Activated naive CD8-positive, alpha-beta T cell (primary cell): ENCODE results near the gene IGLL1.
"Not testable (repeated sequence)": the region's sequence is repeated elsewhere in the genome, so short reads cannot be mapped to it uniquely, and the experiment has no call there.

Experiments
- H3K27ac Mint-ChIP-seq: one replicate; pipeline ENCODE4 v1.8.0; 2021; ENCODE audit warnings: mixed read lengths
- H3K27me3 Mint-ChIP-seq: one replicate; pipeline ENCODE4 v1.8.0; 2021; ENCODE audit warnings: mixed read lengths
- H3K36me3 Mint-ChIP-seq: one replicate; pipeline ENCODE4 v1.8.0; 2021; ENCODE audit warnings: mixed read lengths
- H3K4me1 Mint-ChIP-seq: one replicate; pipeline ENCODE4 v1.8.0; 2021; ENCODE audit warnings: low read depth, mixed read lengths
- H3K4me3 Mint-ChIP-seq: one replicate; pipeline ENCODE4 v1.8.0; 2021; ENCODE audit warnings: mild to moderate bottlenecking, mixed read lengths
- H3K9me3 Mint-ChIP-seq: one replicate; pipeline ENCODE4 v1.8.0; 2021; ENCODE audit warnings: low read depth, mixed read lengths

The IGLL1 gene

DNA sequence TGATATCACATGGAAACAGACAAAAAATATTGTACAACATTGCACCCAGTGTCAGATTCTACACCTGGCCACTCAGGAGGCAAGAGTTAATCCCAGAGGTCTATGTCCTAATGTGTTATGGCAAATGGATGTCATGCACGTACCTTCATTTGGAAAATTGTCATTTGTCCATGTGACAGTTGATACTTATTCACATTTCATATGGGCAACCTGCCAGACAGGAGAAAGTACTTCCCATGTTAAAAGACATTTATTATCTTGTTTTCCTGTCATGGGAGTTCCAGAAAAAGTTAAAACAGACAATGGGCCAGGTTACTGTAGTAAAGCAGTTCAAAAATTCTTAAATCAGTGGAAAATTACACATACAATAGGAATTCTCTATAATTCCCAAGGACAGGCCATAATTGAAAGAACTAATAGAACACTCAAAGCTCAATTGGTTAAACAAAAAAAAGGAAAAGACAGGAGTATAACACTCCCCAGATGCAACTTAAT is 36.5 kb downstream of the IGLL1 start:
- not testable (repeated sequence) for H3K27ac Mint-ChIP-seq, H3K27me3 Mint-ChIP-seq, H3K9me3 Mint-ChIP-seq, H3K36me3 Mint-ChIP-seq, H3K4me3 Mint-ChIP-seq, H3K4me1 Mint-ChIP-seq

DNA sequence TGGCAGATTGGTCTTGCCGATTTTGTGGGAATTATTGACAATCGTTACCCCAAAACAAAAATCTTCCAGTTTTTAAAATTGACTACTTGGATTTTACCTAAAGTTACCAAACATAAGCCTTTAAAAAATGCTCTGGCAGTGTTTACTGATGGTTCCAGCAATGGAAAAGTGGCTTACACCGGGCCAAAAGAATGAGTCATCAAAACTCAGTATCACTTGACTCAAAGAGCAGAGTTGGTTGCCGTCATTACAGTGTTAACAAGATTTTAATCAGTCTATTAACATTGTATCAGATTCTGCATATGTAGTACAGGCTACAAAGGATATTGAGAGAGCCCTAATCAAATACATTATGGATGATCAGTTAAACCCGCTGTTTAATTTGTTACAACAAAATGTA is 37.2 kb downstream of the IGLL1 start:
- Mint-ChIP-seq H3K27ac (no peak overlapping the region), H3K9me3 (no peaks in the 10 kb centered on the region)

DNA sequence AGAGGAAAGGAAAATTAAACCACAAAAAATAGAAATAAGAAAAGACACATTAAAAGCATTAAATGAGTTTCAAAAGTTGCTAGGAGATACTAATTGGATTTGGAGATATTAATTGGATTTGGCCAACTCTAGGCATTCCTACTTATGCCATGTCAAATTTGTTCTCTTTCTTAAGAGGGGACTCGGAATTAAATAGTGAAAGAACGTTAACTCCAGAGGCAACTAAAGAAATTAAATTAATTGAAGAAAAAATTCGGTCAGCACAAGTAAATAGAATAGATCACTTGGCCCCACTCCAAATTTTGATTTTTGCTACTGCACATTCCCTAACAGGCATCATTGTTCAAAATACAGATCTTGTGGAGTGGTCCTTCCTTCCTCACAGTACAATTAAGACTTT is 37.7 kb downstream of the IGLL1 start:
- not testable (repeated sequence) for H3K9me3 Mint-ChIP-seq, H3K4me3 Mint-ChIP-seq, H3K4me1 Mint-ChIP-seq, H3K27me3 Mint-ChIP-seq, H3K27ac Mint-ChIP-seq, H3K36me3 Mint-ChIP-seq

More for the DNA sequence above, 37.2 kb downstream of the IGLL1 start:
- Mint-ChIP-seq H3K4me1 (peaks cover 6% of the 10 kb centered on the region), H3K27me3 (no peaks in the 10 kb centered on the region), H3K4me3 (no peak overlapping the region), H3K36me3 (no peaks in the 10 kb centered on the region)

DNA sequence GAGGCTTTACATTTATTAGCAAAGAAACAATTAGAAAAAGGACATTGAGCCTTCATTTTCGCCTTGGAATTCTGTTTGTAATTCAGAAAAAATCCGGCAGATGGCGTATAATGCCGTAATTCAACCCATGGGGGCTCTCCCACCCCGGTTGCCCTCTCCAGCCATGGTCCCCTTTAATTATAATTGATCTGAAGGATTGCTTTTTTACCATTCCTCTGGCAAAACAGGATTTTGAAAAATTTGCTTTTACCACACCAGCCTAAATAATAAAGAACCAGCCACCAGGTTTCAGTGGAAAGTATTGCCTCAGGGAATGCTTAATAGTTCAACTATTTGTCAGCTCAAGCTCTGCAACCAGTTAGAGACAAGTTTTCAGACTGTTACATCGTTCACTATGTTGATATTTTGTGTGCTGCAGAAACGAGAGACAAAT is 38.2 kb downstream of the IGLL1 start:
- H3K27me3 Mint-ChIP-seq, H3K9me3 Mint-ChIP-seq: not testable (repeated sequence)

DNA sequence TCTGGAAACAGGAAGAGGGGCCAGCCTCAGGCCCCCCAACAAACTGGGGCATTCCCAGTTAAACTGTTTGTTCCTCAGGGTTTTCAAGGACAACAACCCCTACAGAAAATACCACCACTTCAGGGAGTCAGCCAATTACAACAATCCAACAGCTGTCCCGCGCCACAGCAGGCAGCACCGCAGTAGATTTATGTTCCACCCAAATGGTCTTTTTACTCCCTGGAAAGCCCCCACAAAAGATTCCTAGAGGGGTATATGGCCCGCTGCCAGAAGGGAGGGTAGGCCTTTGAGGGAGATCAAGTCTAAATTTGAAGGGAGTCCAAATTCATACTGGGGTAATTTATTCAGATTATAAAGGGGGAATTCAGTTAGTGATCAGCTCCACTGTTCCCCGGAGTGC is 39.3 kb downstream of the IGLL1 start:
- H3K9me3 Mint-ChIP-seq, H3K4me1 Mint-ChIP-seq, H3K27ac Mint-ChIP-seq, H3K4me3 Mint-ChIP-seq, H3K27me3 Mint-ChIP-seq, H3K36me3 Mint-ChIP-seq: not testable (repeated sequence)

More for the DNA sequence above, 38.2 kb downstream of the IGLL1 start:
- not testable (repeated sequence) for H3K27ac Mint-ChIP-seq, H3K4me3 Mint-ChIP-seq, H3K4me1 Mint-ChIP-seq, H3K36me3 Mint-ChIP-seq

DNA sequence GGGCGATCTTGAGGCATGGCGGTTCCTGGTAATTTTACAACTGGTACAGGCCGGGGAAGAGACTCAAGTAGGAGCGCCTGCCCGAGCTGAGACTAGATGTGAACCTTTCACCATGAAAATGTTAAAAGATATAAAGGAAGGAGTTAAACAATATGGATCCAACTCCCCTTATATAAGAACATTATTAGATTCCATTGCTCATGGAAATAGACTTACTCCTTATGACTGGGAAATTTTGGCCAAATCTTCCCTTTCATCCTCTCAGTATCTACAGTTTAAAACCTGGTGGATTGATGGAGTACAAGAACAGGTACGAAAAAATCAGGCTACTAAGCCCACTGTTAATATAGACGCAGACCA is 40.3 kb downstream of the IGLL1 start:
- H3K36me3 Mint-ChIP-seq, H3K27ac Mint-ChIP-seq, H3K4me1 Mint-ChIP-seq, H3K27me3 Mint-ChIP-seq, H3K9me3 Mint-ChIP-seq: not testable (repeated sequence)
- H3K4me3 Mint-ChIP-seq, result peak overlapping the region; percentile 56

DNA sequence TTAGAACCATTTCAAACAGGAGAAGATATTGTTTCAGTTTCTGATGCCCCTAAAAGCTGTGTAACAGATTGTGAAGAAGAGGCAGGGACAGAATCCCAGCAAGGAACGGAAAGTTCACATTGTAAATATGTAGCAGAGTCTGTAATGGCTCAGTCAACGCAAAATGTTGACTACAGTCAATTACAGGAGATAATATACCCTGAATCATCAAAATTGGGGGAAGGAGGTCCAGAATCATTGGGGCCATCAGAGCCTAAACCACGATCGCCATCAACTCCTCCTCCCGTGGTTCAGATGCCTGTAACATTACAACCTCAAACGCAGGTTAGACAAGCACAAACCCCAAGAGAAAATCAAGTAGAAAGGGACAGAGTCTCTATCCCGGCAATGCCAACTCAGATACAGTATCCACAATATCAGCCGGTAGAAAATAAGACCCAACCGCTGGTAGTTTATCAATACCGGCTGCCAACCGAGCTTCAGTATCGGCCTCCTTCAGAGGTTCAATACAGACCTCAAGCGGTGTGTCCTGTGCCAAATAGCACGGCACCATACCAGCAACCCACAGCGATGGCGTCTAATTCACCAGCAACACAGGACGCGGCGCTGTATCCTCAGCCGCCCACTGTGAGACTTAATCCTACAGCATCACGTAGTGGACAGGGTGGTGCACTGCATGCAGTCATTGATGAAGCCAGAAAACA is 40.8 kb downstream of the IGLL1 start:
- H3K4me3 Mint-ChIP-seq, result peak overlapping the region; percentile 56
- no peaks in the 10 kb centered on the region for H3K9me3 Mint-ChIP-seq
- no peaks in the 10 kb centered on the region for H3K27me3 Mint-ChIP-seq
- H3K36me3 Mint-ChIP-seq, result no peaks in the 10 kb centered on the region
- H3K27ac Mint-ChIP-seq, result no peak overlapping the region
- H3K4me1 Mint-ChIP-seq, result peaks cover 6% of the 10 kb centered on the region

DNA sequence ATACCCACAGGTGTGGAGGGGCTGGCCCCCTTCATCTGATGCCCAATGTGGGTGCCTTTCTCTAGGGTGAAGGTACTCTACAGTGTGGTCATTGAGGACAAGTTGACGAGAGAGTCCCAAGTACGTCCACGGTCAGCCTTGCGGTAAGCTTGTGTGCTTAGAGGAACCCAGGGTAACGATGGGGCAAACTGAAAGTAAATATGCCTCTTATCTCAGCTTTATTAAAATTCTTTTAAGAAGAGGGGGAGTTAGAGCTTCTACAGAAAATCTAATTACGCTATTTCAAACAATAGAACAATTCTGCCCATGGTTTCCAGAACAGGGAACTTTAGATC is 41.4 kb downstream of the IGLL1 start:
- H3K9me3 Mint-ChIP-seq, H3K36me3 Mint-ChIP-seq, H3K27me3 Mint-ChIP-seq, H3K4me3 Mint-ChIP-seq, H3K27ac Mint-ChIP-seq, H3K4me1 Mint-ChIP-seq: not testable (repeated sequence)

DNA sequence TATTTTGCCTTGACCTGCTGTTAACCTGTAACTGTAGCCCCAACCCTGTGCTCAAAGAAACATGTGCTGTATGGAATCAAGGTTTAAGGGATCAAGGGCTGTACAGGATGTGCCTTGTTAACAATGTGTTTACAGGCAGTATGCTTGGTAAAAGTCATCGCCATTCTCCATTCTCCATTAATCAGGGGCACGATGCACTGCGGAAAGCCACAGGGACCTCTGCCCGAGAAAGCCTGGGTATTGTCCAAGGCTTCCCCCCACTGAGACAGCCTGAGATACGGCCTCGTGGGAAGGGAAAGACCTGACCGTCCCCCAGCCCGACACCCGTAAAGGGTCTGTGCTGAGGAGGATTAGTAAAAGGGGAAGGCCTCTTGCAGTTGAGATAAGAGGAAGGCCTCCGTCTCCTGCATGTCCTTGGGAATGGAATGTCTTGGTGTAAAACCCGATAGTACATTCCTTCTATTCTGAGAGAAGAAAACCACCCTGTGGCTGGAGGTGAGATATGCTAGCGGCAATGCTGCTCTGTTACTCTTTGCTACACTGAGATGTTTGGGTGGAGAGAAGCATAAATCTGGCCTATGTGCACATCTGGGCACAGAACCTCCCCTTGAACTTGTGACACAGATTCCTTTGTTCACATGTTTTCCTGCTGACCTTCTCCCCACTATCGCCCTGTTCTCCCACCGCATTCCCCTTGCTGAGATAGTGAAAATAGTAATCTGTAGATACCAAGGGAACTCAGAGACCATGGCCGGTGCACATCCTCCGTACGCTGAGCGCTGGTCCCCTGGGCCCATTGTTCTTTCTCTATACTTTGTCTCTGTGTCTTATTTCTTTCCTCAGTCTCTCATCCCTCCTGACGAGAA is 42.0 kb downstream of the IGLL1 start:
- not testable (repeated sequence) for H3K4me1 Mint-ChIP-seq, H3K9me3 Mint-ChIP-seq, H3K36me3 Mint-ChIP-seq, H3K27ac Mint-ChIP-seq, H3K27me3 Mint-ChIP-seq, H3K4me3 Mint-ChIP-seq

DNA sequence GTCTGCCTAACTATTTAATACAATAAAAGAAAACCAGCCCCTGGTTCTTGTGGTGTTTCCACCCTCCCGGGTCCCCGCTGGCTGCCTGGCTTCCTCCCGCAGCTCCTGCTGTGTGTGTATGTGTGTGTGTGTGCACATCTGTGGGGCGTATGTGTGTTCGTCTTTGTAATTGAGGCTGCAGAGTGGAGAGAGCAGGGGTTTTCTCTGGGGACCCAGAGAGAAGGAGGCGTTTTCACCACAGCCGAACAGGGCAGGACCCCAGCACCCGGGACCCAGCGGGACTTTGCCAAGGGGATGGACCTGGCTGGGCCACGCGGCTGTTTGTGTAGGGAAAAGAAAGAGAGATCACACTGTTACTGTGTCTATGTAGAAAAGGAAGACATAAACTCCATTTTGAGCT is 42.7 kb downstream of the IGLL1 start:
- H3K27ac Mint-ChIP-seq, result no peak overlapping the region
- H3K4me3 Mint-ChIP-seq, result no peak overlapping the region
- no peaks in the 10 kb centered on the region for H3K27me3 Mint-ChIP-seq
- H3K36me3 Mint-ChIP-seq, result no peaks in the 10 kb centered on the region
- H3K9me3 Mint-ChIP-seq, result no peaks in the 10 kb centered on the region
- H3K4me1 Mint-ChIP-seq, result peaks cover 6% of the 10 kb centered on the region

DNA sequence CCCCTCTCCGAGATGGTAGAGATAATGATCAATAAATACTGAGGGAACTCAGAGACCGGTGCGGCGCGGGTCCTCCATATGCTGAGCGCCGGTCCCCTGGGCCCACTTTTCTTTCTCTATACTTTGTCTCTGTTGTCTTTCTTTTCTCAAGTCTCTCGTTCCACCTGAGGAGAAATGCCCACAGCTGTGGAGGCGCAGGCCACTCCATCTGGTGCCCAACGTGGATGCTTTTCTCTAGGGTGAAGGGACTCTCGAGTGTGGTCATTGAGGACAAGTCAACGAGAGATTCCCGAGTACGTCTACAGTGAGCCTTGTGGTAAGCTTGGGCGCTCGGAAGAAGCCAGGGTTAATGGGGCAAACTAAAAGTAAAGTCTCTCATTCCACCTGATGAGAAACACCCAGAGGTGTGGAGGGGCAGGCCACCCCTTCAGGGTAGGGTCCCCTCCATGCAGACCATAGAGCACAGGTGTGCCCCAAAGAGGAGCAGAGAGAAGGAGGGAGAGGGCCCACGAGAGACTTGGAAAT is 43.2 kb downstream of the IGLL1 start:
- Mint-ChIP-seq H3K9me3 (no peaks in the 10 kb centered on the region), H3K4me1 (peaks cover 6% of the 10 kb centered on the region), H3K36me3 (no peaks in the 10 kb centered on the region), H3K27ac (no peak overlapping the region), H3K27me3 (no peaks in the 10 kb centered on the region), H3K4me3 (no peak overlapping the region)

DNA sequence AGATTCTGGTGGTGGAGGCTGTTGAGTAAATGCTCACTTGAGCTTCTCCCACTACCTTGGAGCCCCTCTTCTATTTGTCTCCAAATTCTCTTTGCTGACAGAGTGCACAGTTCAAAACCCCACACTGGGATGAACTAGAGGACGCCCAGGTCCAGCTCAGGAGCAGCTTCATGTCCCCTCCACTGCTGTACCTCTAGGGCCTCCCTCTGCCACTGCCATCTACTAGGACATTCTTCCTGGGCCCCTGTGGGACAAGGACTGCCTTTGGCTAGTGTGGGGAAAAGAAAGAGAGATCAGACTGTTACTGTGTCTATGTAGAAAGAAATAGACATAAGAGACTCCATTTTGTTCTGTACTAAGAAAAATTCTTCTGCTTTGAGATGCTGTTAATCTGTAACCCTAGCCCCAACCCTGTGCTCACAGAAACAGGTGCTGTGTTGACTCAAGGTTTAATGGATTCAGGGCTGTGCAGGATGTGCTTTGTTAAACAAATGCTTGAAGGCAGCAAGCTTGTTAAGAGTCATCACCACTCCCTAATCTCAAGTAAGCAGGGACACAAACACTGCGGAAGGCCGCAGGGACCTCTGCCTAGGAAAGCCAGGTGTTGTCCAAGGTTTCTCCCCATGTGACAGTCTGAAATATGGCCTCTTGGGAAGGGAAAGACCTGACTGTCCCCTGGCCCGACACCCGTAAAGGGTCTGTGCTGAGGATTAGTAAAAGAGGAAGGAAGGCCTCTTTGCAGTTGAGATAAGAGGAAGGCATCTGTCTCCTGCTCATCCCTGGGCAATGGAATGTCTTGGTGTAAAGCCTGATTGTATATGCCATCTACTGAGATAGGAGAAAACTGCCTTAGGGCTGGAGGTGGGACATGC is 44.1 kb downstream of the IGLL1 start:
- H3K27me3 Mint-ChIP-seq, H3K4me3 Mint-ChIP-seq, H3K9me3 Mint-ChIP-seq, H3K4me1 Mint-ChIP-seq, H3K36me3 Mint-ChIP-seq, H3K27ac Mint-ChIP-seq: not testable (repeated sequence)

DNA sequence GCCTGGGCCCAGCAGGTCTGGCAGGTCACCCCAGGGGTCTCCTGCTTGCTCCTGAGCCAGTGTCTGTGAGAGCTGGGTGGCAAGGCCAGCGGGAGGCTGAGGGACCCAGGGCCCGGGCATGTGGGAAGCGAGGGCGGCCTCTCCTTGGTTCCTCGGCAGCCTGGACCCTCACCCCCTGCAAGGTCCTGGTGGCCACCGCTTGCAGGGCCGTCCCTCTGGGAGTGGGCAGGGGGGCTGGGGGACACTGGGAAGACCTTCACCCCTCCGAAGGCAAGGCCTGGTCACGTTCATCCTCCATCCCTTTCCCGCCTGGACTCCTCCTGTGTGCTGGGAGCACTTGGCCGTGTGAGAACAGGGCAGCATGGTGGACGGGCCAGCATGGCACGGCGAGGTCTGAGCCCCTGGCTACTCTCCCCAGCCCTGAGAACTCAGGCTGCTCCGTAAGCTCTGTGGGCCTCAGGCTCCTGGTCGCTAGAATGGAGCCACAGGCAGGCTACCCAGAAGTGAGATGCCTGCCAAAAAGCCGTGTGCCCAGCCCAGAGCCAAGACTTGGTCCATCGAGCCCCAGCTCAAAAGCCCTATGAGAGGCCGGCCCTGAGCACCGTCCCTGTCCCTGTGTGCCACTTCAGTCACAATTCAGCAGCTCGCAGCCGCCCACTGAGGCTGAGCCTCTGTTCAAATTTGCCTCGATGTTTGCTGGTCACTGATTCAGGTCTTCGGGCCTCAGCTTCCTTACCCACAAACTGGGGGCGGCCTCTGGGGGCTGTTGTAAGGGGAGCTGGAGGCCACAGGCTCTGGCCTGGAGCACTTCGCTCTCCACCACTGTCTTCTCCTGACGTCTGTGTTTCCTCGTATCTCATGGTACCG is 45.0 kb downstream of the IGLL1 start:
- no peaks in the 10 kb centered on the region for H3K9me3 Mint-ChIP-seq
- peaks cover 2% of the 10 kb centered on the region for H3K27me3 Mint-ChIP-seq
- H3K4me3 Mint-ChIP-seq, result no peak overlapping the region
- H3K36me3 Mint-ChIP-seq, result no peaks in the 10 kb centered on the region
- H3K4me1 Mint-ChIP-seq, result peaks cover 6% of the 10 kb centered on the region
- H3K27ac Mint-ChIP-seq, result no peak overlapping the region

DNA sequence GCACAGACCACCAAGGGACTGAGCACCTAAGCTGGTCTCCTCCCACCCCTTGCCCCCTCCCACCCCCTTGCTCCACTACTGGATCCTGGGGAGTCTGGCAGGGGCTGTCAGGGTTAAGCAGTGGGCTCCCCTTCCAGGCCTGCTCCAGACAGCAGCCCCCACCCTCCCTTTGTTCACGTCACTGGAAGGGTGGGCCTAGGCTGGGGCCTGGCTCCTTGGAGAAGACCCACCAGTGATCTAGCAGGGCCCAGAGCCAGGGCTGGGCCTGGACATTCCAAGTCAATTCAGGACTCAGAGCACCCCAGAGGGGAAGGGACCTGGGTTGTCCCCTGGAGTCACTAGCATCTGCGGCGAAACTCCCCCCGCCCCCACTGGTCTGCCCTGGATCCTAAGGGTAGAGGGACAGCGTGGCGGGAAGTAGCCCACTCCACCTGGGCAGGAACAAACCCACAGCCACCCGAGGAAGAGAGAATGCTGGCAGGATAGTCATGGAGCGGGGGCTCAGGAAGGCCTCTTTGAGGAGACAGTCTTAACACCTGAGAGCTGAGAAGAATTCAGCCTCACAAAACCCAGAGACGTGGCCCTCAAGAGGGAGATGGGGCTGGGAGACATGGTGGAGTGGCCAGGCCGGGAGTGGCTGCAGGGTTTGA is 45.8 kb downstream of the IGLL1 start:
- H3K36me3 Mint-ChIP-seq, result no peaks in the 10 kb centered on the region
- H3K27ac Mint-ChIP-seq, result no peak overlapping the region
- H3K4me3 Mint-ChIP-seq, result no peak overlapping the region
- H3K4me1 Mint-ChIP-seq, result peaks cover 3% of the 10 kb centered on the region
- H3K9me3 Mint-ChIP-seq, result no peaks in the 10 kb centered on the region
- peaks cover 2% of the 10 kb centered on the region for H3K27me3 Mint-ChIP-seq
